GM23338 (cell line): ENCODE measurements around the gene ABL1. TPM values are rescaled to one million over a fixed set of nuclear protein-coding genes. Genes with fewer than 3 reads are reported as not detected.
A peak's percentile ranks its signal among the peaks of the same experiment; 100 is the strongest.

Experiments
- ATAC-seq: fragments of 200-7000 bp; cut with Tn5 transposase; 3 replicates; pipeline ENCODE4 v1.9.1; 2020
- DNase-seq: peaks from one replicate; pipeline ENCODE4 v3.0.0-alpha.2; 2015; ENCODE audit warnings: low spot score
- H2AFZ ChIP-seq: fragments of 200-600 bp; sonication (generic); 2 replicates; pipeline ENCODE4 v1.8.0; 2016; ENCODE audit warnings: antibody characterized with exemption, mild to moderate bottlenecking, moderate library complexity
- H3F3A ChIP-seq: fragments of 200-600 bp; sonication (generic); replicated peaks from 2 replicates; pipeline ENCODE4 v1.8.0; 2017; ENCODE audit warnings: antibody characterized with exemption, mixed run types, low read depth
- H3K27ac ChIP-seq: fragments of 200-600 bp; sonication (generic); 2 replicates; pipeline ENCODE4 v1.6.1; 2016; ENCODE audit warnings: low read depth
- H3K27me3 ChIP-seq: fragments of 200-600 bp; sonication (generic); 2 replicates; pipeline ENCODE4 v1.8.0; 2016; ENCODE audit warnings: mild to moderate bottlenecking, mixed run types, moderate library complexity; ENCODE audit not compliant: insufficient read depth
- H3K36me3 ChIP-seq: fragments of 200-600 bp; sonication (generic); 2 replicates; pipeline ENCODE4 v1.8.0; 2016; ENCODE audit warnings: mild to moderate bottlenecking; ENCODE audit not compliant: insufficient read depth
- H3K4me1 ChIP-seq: fragments of 200-600 bp; sonication (generic); 2 replicates; pipeline ENCODE4 v1.8.0; 2016; ENCODE audit warnings: mild to moderate bottlenecking, moderate library complexity; ENCODE audit not compliant: insufficient read depth
- H3K4me2 ChIP-seq: fragments of 200-600 bp; sonication (generic); 2 replicates; pipeline ENCODE4 v1.7.1; 2017; ENCODE audit warnings: mixed run types
- H3K4me3 ChIP-seq: fragments of 200-600 bp; sonication (generic); 2 replicates; pipeline ENCODE4 v1.6.1; 2016; ENCODE audit warnings: mixed run types
- H3K79me2 ChIP-seq: fragments of 200-600 bp; sonication (generic); replicated peaks from 2 replicates; pipeline ENCODE4 v1.8.0; 2017; ENCODE audit warnings: mild to moderate bottlenecking; ENCODE audit not compliant: insufficient read depth
- H3K9me2 ChIP-seq: fragments of 200-600 bp; sonication (generic); 2 replicates; pipeline ENCODE4 v1.8.0; 2017; ENCODE audit not compliant: insufficient read depth
- H4K20me1 ChIP-seq: fragments of 200-600 bp; sonication (generic); replicated peaks from 2 replicates; pipeline ENCODE4 v1.8.0; 2017; ENCODE audit warnings: mild to moderate bottlenecking; ENCODE audit not compliant: insufficient read depth
- H3K27ac Mint-ChIP-seq: 2 replicates; pipeline ENCODE4 v1.8.0; 2020; ENCODE audit warnings: inconsistent platforms, mild to moderate bottlenecking, moderate library complexity, mixed read lengths
- H3K27me3 Mint-ChIP-seq: 3 replicates; pipeline ENCODE4 v1.8.0; 2022; ENCODE audit warnings: low read depth, mild to moderate bottlenecking, moderate library complexity, mixed read lengths, inconsistent platforms; ENCODE audit not compliant: insufficient read depth, poor library complexity
- H3K36me3 Mint-ChIP-seq: 3 replicates; pipeline ENCODE4 v1.8.0; 2021; ENCODE audit warnings: low read depth, mild to moderate bottlenecking, inconsistent platforms, moderate library complexity, mixed read lengths
- H3K4me1 Mint-ChIP-seq: 3 replicates; pipeline ENCODE4 v1.8.0; 2020; ENCODE audit warnings: mild to moderate bottlenecking, inconsistent platforms, mixed read lengths
- H3K4me3 Mint-ChIP-seq: 3 replicates; pipeline ENCODE4 v1.8.0; 2021; ENCODE audit warnings: moderate library complexity, mild to moderate bottlenecking, inconsistent platforms, mixed read lengths
- H3K9me3 Mint-ChIP-seq: 3 replicates; pipeline ENCODE4 v1.8.0; 2020; ENCODE audit warnings: moderate library complexity, mild to moderate bottlenecking, inconsistent platforms, mixed read lengths
- CREB1 ChIP-seq: fragments of 250-450 bp; sonication (Bioruptor Pico); IDR thresholded peaks from 2 replicates; pipeline ENCODE4 v1.5.0; 2020; ENCODE audit warnings: low read depth, mild to moderate bottlenecking, moderate library complexity
- EZH2 ChIP-seq: fragments of 200-600 bp; sonication (generic); IDR thresholded peaks from one replicate; pipeline ENCODE4 v1.8.0; 2017; ENCODE audit warnings: antibody characterized with exemption, mild to moderate bottlenecking, low read depth; ENCODE audit not compliant: unreplicated experiment
- EZH2phosphoT487 ChIP-seq: fragments of 200-600 bp; sonication (generic); IDR thresholded peaks from one replicate; pipeline ENCODE4 v1.8.1; 2018; ENCODE audit warnings: antibody characterized with exemption; ENCODE audit not compliant: unreplicated experiment
- NANOG ChIP-seq: IDR thresholded peaks from 2 replicates; pipeline ENCODE4 v1.6.1; 2016; ENCODE audit warnings: antibody characterized with exemption, borderline replicate concordance
- POLR2AphosphoS5 ChIP-seq: IDR thresholded peaks from 2 replicates; pipeline ENCODE4 v1.6.1; 2016; ENCODE audit warnings: antibody characterized with exemption, low read depth
- REST ChIP-seq: IDR thresholded peaks from one replicate; pipeline ENCODE4 v1.6.1; 2018; ENCODE audit warnings: antibody characterized with exemption; ENCODE audit not compliant: unreplicated experiment
- STAT1 ChIP-seq: IDR thresholded peaks from one replicate; pipeline ENCODE4 v1.6.1; 2016; ENCODE audit warnings: antibody characterized with exemption; ENCODE audit not compliant: unreplicated experiment
- ZNF462 ChIP-seq: fragments of 250-450 bp; sonication (Bioruptor Pico); IDR thresholded peaks from 2 replicates; pipeline ENCODE4 v1.5.0; 2020; ENCODE audit warnings: mild to moderate bottlenecking, moderate library complexity
- polyA plus RNA-seq: library from polyadenylated mRNA; unstranded; fragments of >200 nt; fragmentation: Nextera tagmentation; extraction: Ambion mirVana; gene quantifications from 2 replicates; pipeline ENCODE4 v1.2.1, GENCODE V29; 2016
- total RNA-seq: library from RNA; depleted of rRNA; stranded (reverse); fragments of >200 nt; shearing (Covaris generic); gene quantifications from 2 replicates; pipeline ENCODE4 v1.2.3, GENCODE V29; 2014

ABL1 gene
- total and polyA plus RNA-seq, 2 experiments from 2014 or later, result 20.7 to 85.1 TPM

GRCh38 chr9:130845901-130846481 lies 10.9 kb downstream of the ABL1 start (continued):
- no peak for TF ChIP-seq ZNF462 (CRISPR knock-in tag)
- TF ChIP-seq NANOG, result no peak

GRCh38 chr9:130846487-130847305 lies 11.6 kb downstream of the ABL1 start:
- H3K9me3 Mint-ChIP-seq, result no peaks in the 10 kb centered on the region
- peaks cover 5% of the 10 kb centered on the region for H3K27me3 Mint-ChIP-seq
- Histone ChIP-seq H3K27me3 (no peaks in the 10 kb centered on the region), H3K4me3 (peak overlapping the region; percentile 5; the same call in 1 of the 2 replicates), H3K79me2 (peaks cover 94% of the 10 kb centered on the region), H3K4me1 (peaks cover 70% of the 10 kb centered on the region), H4K20me1 (peaks cover 28% of the 10 kb centered on the region), H2AFZ (no peak overlapping the region), H3K27ac (peak overlapping the region; percentile 96), H3K36me3 (no peaks in the 10 kb centered on the region), H3K4me2 (peak overlapping the region; percentile 47), H3F3A (peaks cover 9% of the 10 kb centered on the region; the same call in 1 of the 2 replicates), H3K9me2 (no peaks in the 10 kb centered on the region)
- peak overlapping the region; percentile 93 for H3K27ac Mint-ChIP-seq
- H3K36me3 Mint-ChIP-seq, result peaks cover 5% of the 10 kb centered on the region
- peaks cover 63% of the 10 kb centered on the region for H3K4me1 Mint-ChIP-seq
- TF ChIP-seq CREB1 (CRISPR knock-in tag) (no peak), EZH2phosphoT487 (no peak), STAT1 (no peak), POLR2AphosphoS5 (no peak), REST (no peak), EZH2 (no peak)
- DNase-seq, result no peak
- no peak overlapping the region for H3K4me3 Mint-ChIP-seq
- ATAC-seq, result no peak
